DMS153 treated with DMSO at 0.1 percent for 48 hours (cell line): ENCODE measurements around the gene CDH4.

Source experiments
- DNase-seq: peaks from one replicate; lab custom pipeline; 2025; ENCODE audit not compliant: unreplicated experiment; lab: John Stamatoyannopoulos, UW

Gene CDH4

GRCh38 chr20:61915101-61915500 lies 663.0 kb downstream of the CDH4 start:
- no peak for DNase-seq

GRCh38 chr20:61916318-61916891 lies 664.3 kb downstream of the CDH4 start:
- no peak for DNase-seq

GRCh38 chr20:61917474-61918145 lies 665.5 kb downstream of the CDH4 start:
- no peak for DNase-seq

- DNase-seq, result no peak
These were observed 666.5 kb downstream of the CDH4 start for GRCh38 chr20:61918548-61918947.

- no peak for DNase-seq
These were observed 667.2 kb downstream of the CDH4 start for GRCh38 chr20:61919239-61919638.

- no peak for DNase-seq
These were observed 667.8 kb downstream of the CDH4 start for GRCh38 chr20:61919675-61920365.

- DNase-seq, result no peak
These were observed 670.4 kb downstream of the CDH4 start for GRCh38 chr20:61922411-61922810.

- no peak for DNase-seq
These were observed 670.9 kb downstream of the CDH4 start for GRCh38 chr20:61922936-61923335.

GRCh38 chr20:61923371-61924166 lies 671.5 kb downstream of the CDH4 start:
- no peak for DNase-seq

GRCh38 chr20:61924211-61924857 lies 672.3 kb downstream of the CDH4 start:
- DNase-seq, result no peak

- DNase-seq, result no peak
These were observed 672.9 kb downstream of the CDH4 start for GRCh38 chr20:61924858-61925554.

- DNase-seq, result peak; percentile 6
These were observed 673.6 kb downstream of the CDH4 start for GRCh38 chr20:61925555-61926252.

GRCh38 chr20:61926253-61926613 lies 674.2 kb downstream of the CDH4 start:
- no peak for DNase-seq

- DNase-seq, result no peak
These were observed 674.7 kb downstream of the CDH4 start for GRCh38 chr20:61926796-61927192.

GRCh38 chr20:61927193-61927825 lies 675.2 kb downstream of the CDH4 start:
- no peak for DNase-seq

GRCh38 chr20:61927826-61928541 lies 675.9 kb downstream of the CDH4 start:
- no peak for DNase-seq

- DNase-seq, result no peak
These were observed 677.5 kb downstream of the CDH4 start for GRCh38 chr20:61929561-61929960.

GRCh38 chr20:61929971-61930666 lies 678.1 kb downstream of the CDH4 start:
- DNase-seq, result no peak
